Dermis microvascular lymphatic vessel endothelial cell (primary cell): Measurements from ENCODE around the gene CHST7. TPM values are rescaled to one million over a fixed set of nuclear protein-coding genes. Genes with fewer than 3 reads are reported as not detected.

Experiments used
- DNase-seq, 2 donors: peaks; one replicate each; pipeline versions ENCODE4 v3.0.0 to v3.0.0-alpha.2; 2010; ENCODE audit warnings: low read depth in 2 of 2
- total RNA-seq: library from RNA; depleted of rRNA; stranded (reverse); fragments of >200 nt; gene quantifications from 2 replicates; pipeline ENCODE4 v1.2.1, GENCODE V29; 2014

Gene CHST7
- total RNA-seq, 1 donor from 2014 or later: 31.1 TPM

GRCh38 chrX:46647251-46647650 lies 73.7 kb downstream of the CHST7 start:
- no peak for DNase-seq

Other genes with a start within 250 kb of the CHST7 start
- 3.1 and 4.6 TPM in 2 replicates for gene ZNF674, start 28.3 kb upstream of the CHST7 start, total RNA-seq
- gene SLC9A7, start 185.4 kb downstream of the CHST7 start, total RNA-seq: 8.2 and 9.0 TPM in 2 replicates